LoVo (cell line): ENCODE results near the gene BLTP1.
"Not testable (repeated sequence)": the region's sequence is repeated elsewhere in the genome, so short reads cannot be mapped to it uniquely, and the experiment has no call there.

Experiments
- DNase-seq: peaks from one replicate; pipeline ENCODE4 v3.0.0-alpha.2; 2016; ENCODE audit warnings: low spot score

The BLTP1 gene, protein sequence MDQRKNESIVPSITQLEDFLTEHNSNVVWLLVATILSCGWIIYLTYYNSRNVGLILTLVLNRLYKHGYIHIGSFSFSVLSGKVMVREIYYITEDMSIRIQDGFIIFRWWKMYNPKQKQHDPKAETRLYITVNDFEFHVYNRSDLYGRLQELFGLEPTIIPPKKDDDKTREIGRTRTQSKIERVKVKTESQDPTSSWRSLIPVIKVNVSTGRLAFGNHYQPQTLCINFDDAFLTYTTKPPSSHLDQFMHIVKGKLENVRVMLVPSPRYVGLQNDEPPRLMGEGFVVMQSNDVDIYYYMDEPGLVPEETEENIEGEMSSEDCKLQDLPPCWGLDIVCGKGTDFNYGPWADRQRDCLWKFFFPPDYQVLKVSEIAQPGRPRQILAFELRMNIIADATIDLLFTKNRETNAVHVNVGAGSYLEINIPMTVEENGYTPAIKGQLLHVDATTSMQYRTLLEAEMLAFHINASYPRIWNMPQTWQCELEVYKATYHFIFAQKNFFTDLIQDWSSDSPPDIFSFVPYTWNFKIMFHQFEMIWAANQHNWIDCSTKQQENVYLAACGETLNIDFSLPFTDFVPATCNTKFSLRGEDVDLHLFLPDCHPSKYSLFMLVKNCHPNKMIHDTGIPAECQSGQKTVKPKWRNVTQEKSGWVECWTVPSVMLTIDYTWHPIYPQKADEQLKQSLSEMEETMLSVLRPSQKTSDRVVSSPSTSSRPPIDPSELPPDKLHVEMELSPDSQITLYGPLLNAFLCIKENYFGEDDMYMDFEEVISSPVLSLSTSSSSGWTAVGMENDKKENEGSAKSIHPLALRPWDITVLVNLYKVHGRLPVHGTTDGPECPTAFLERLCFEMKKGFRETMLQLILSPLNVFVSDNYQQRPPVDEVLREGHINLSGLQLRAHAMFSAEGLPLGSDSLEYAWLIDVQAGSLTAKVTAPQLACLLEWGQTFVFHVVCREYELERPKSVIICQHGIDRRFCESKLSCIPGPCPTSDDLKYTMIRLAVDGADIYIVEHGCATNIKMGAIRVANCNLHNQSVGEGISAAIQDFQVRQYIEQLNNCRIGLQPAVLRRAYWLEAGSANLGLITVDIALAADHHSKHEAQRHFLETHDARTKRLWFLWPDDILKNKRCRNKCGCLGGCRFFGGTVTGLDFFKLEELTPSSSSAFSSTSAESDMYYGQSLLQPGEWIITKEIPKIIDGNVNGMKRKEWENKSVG (N-terminal part only)

DNA sequence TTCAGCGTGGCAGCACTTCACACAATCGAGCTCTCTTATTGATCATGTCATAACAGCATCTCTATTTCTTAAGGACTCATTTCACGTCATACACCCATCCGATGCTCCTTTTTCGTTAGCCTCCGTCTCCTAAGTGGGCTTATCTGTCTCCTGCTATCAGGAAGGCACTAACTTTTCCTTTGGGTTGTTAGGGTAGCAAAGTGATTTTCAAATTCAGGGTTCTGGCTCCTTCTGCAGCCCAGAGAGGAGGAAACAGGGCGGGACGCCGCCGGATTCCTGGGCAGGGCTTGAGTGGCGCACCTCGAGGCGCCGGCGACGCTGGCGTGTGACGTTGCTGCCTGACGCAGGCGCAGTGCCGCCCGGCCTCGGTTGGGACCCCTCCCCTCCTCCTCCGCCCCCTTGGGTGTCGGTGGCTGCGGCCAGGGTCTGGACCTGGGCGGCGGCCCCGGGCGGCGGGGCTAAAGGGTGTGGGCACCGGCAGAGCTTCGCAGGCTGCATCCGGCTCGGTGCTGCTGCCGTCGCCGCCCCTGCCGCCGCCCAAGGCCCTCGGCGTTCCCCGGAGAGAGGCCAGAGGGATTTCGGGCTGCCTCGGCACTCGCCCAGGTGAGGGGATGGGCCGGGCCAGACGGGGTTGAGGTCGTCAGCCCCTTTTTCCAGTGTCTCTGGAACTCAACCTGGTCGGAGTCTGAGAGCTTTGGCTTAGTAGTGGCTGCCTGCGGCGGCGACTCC lies at the start of gene BLTP1:
Gene BLTP1 (plus strand): TSS at position 350 of the 729 bp plus-strand sequence. CDS start 18,317 bp downstream, outside the sequence.
- DNase-seq: peak; percentile 89

DNA sequence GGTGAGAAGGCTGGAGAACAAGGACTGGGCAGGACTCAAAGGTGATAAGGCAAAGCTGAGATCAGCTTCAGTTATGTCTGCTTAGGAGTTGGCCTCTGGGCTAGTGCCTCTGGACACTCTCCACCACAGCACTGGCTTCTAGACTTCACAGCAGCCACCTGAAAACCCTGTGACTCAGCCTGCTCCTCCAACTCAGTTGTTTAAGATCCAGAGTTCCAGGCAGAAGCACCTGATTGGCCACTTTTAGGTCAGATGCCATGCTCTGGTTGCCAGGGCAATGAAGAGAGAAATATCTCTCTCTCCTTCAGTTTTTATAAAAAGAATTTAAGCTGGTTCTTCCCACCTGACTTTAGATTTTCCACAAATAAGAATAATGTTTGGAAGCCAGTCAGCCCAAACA lies 47.9 kb upstream of the BLTP1 start:
- DNase-seq: no peak

DNA sequence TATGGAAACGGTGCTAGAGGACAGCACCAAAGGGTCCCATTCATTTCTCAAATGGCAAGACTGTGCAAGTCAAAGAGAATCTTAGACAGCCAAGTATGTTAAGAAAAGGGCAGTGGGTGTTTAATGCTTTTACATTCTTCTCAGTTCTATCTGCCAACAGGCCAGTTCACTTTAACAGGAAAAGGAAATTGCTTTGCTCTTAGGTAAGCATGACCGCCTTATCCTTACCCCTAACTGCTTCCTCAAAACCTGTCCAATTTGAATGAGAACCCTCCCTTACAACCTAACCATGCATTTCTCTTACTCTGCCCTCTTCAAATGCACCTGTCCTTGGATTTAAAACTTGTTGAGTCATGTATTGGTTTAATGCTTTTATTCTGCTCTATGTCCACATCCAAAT lies 44.5 kb upstream of the BLTP1 start:
- DNase-seq: no peak

DNA sequence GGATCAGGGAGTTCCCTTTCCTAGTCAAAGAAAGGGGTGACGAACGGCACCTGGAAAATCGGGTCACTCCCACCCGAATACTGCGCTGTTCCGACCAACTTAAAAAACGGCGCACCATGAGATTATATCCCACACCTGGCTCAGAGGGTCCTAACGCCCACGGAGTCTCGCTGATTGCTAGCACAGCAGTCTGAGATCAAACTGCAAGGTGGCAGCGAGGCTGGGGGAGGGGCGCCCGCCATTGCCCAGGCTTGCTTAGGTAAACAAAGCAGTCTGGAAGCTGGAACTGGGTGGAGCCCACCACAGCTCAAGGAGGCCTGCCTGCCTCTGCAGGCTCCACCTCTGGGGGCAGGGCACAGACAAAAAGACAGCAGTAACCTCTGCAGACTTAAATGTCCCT lies 41.8 kb upstream of the BLTP1 start:
- DNase-seq: not testable (repeated sequence)

DNA sequence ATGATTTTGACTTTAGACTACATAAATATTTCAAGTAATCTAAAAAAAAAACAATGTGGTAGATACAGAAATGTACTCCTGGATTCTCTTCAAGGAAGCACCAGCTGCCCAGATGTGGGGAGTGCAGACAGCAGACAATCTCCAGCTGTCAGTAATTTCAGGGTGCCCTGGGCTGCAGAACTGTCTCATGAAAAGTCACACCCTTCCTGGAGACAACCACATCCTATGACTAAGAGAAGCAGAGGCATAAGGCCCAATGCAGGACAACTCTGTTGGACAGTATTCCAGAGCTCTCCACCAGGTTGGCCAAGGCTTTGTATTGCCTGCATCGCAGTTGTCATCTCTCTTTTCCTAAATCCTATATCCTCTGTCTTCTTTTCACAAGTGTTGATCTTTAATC lies 34.4 kb upstream of the BLTP1 start:
- no peak for DNase-seq

DNA sequence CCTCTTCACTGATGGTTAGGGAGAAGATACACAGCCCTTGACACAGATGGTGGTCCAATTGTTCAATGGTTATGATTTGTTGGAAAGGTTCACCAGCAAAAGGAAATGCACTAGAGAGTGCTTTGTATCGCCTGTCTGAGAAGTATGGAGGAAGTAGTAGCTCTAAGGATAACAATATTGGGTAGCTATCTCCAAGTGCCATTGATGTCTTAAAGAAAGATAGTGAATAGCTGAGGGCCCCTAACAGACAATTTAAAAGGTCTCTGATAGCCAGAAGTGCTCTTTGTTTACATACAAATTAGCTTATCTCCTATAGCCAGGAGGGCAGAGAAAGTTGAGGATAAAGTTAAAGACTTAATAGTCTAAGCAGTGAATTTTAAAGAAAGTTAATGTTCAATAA lies 33.9 kb upstream of the BLTP1 start:
- no peak for DNase-seq

DNA sequence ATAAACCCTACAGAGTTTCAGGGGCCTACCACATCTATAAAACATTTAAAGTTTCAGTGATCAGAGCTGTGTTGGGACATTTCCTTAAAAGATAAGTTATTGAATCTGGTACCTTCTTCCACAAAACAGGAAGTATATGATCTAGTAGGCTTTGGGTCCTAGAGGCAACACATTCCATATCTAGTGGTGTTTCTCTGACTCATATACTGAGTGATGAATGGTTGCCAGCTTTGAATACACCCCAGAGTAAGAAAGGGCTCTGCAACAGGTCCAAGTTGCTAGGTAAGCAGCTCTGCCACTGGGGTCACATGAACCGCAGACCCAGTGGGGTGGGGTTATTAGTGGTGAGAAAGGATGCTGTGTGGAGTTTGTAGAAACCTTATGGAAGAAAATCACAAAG lies 32.4 kb upstream of the BLTP1 start:
- no peak for DNase-seq

DNA sequence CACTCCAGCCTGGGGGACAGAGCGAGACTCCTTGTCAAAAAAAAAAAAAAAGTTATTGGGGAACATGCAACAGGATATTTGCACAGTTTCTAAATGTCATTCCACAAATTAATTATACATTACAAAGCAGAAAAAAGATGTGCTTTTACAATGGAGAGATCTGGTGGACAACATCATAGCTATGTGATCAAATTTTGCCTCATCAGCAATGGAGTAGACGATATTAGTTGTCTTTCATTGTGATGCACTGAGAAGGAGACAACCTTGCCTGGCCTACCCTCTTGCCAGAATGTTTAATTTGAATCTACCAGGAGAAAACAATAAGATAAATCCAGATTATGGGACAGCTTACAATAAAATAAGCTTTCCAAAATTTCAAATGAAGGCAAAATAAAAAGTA lies 30.5 kb upstream of the BLTP1 start:
- no peak for DNase-seq

DNA sequence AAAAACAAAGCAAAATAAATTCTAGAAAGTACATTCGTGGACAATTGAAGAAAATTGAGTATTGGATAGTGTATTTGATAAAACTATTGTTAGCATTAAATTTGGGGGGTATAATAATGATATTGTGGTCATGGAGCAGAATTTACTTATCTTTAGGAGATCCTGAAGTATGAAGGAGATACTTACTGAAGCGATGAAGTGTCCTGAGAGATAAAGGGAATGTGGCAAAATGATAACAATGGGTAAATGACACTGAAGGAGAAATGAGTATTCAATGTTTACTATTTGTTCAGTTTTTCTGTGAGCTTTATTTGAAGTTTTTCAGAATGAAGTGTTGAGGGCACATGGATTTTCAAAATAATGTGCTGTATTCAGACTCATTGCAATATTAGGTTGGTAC lies 30.0 kb upstream of the BLTP1 start:
- no peak for DNase-seq

DNA sequence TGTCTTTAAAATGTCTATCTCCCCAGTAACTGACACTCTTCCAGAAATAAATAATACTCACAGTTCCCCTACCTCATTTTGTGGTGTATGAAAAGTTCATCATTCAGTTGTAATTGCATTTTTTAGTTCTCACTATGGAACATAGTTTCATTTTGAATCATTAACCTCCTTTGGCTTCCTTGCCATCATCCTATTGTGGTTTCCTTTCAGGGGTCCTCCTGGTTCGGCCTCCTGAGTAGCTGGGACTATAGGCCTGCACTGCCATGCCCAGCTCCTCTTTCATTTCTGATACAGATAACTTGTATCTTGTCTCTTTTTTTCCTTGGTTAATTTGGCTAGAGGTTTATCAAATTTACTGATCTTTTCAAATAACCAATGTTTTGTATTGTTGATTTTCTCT lies 23.1 kb upstream of the BLTP1 start:
- DNase-seq: no peak

DNA sequence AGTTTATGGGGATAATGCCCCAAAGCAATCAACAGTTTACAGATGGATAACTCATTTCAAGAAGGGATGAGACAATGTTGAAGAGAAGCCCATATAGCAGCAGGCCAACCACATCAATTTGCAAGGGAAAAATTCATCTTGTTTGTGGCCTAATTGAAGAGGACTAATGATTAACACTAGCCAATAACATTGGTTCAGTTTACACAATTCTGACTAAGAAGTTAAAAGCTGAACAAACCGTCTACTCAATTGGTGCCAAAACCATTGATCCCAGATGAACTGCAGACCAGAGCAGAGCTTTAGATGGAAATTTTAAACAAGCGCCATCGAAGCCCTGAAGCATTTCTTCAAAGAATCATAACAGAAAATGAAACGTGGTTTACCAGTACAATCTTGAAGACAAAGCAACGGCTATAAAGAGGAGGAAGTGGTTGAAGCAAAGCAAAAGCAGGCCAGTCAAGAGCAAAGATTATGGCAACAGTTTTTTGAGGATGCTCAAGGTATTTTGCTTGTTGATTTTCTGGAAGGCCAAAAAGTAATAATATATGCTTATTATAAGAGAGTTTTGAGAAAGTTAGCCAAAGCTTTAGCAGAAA lies 20.5 kb upstream of the BLTP1 start:
- DNase-seq: no peak

DNA sequence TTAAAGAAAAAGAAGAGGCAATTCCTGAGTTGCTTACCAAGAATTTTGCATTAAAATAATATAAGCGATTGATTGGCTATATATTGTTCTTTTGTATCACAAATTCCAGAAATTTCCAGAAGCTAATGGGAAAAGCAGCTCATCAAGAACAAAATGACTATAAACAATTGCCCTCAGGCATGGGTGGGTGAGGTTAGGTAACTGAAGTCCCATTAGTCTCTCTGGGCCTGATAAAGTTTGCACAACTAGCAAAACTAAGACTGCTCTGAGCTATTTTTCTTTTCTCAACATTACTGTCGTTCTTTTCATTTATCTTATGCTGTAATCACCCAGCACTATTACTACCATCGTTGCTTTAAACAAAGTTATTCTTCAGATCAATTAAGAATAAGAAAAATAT lies 19.2 kb upstream of the BLTP1 start:
- no peak for DNase-seq

DNA sequence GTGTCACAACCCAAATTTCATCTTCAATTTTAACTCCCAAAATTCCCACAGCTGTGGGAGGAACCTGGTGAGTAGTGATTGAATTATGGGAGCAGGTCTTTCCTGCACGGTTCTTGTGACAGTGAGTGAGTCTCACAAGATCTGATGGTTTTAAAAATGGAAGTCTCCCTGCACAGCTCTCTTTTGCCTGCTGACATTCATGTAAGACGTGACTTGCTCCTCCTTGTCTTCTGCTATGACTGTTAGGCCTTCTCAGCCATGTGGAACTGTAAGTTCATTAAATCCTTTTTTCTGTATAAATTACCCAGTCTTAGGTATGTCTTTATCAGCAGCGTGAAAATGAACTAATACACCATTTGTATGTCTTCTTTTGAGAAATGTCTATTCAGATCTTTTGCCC lies 13.0 kb upstream of the BLTP1 start:
- no peak for DNase-seq

DNA sequence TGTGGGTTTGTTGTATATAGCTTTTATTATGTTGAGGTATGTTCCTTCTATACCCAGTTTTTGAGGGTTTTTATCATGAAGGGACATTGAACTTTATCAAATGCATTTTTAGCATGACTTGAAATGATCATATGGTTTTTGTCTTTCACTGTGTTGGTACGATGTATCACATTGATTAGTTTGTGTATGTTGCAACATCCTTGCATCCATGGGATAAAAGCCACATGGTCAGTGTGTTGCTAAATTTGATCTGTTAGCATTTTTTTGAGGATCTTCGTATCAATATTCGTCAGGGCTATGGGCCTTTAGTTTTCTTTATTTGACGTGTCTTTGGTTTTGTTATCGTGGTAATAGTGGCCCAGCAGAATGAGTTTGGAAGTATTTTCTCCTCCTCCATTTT lies 11.3 kb upstream of the BLTP1 start:
- no peak for DNase-seq

DNA sequence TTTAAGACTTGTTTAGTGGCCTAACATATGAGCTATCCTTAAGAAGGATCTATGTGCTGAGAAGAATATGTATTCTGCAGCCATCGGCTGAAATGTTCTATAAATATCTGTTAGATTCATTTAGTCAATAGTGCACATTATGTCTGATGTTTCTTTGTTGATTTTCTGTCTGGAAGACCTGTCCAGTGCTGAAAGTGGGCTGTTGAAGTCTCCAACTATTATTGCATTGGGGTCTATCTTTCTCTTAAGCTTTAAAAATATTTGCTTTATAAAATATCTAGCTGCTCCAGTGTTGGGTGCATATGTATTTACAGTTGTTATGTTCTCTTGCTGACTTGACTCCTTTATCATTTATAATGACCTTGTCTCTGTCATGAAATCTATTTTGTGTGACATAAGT lies 9.4 kb upstream of the BLTP1 start:
- DNase-seq: no peak

DNA sequence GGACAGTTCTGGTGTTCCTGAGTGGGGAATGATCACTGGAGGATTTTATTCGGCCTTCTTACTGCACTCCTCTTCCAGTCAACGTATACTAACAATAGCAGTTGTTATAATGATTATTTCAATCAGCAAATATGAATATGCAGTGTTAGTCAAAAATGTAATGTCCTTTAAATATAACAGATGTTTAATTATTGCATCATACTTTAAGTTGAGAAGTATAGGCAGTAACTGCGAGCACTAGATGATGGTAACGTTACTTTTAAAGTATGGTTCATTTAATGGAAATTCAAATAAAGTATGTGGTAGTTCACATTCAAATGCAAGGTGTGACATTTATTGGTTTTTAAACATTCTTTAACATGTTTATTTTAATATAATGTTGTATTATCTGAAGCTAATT lies 5.5 kb upstream of the BLTP1 start:
- DNase-seq: no peak

DNA sequence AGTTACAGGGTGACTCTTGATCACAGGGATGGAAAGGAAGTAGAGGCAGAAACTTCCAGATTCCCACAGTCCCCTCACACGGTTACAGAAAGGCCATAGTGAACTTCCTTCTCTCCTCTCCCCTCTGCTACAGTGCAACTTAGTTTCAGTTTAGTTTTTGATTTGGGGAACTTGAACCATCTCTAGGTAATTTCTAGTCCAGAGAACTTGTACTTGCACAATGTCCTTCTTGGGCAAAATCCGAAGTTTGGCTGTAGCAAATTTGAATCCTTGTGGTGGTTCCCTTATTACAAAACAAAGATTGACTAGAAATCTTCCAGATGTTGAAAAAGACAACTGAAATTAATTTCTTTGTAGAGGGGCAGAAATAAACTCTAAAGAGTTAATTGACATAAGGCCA lies 1.2 kb upstream of the BLTP1 start:
- DNase-seq: no peak

DNA sequence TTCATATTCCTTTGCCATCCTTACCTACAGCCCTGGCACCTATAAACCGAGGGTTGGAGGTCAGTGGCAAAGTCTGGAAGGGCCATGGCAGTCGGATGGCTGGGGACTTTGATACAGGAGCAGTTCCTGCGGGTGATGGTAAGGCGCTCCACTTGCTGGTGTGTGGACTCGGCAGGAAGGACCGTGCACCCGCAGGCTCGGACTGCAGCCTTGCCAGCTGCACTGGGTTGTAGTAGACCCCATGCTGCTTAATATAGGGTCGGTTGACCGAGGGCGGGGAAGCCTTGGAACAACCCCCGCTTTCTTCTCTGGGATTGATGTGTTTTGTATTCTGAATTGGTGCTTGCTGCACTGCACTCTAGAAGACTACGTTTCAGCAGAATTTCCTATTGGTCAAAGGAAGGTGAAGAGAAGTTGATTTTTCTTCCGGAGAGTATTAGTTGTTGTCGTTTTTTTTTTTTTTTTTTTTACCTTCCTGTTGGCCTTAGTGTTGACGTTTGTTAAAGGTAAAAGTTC lies 638 bp downstream of the BLTP1 start:
- peak; percentile 42 for DNase-seq

DNA sequence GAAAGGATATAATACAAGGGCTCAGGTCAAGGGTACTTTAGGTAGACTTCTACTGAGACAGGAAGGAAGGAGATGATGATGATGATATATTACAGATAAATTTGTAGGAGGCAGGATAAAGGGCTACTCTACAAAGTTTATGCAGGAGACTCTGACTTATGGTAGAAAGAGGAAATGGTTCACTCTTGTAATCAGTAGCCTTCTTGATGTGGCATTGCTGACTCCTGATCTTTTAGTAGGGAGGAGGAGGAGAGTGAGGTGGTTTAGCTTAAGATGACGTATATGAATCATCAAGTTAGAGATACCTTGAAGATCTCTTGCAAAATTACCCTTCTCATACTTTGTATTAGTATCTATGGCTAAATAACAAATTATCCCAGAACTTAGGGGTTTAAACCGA lies 4.7 kb downstream of the BLTP1 start:
- no peak for DNase-seq

DNA sequence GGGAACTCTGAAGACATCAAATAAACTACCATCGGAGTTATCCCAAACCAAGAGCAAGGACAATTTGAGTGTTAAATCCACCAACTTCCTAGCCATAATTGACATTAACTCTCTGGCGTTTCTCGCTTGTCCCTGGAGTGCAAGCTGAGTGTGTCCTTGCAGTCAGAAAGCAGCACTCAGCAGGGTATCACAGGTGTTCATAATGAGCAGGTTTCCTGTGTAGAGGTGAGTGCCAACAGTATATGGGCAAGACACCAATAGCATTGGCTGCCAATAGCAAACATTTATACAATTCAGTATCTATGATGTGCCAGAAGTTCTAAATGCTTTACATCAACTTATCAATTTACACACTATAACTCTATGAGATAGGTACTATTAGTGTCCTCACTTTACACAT lies 11.2 kb downstream of the BLTP1 start:
- DNase-seq: no peak

DNA sequence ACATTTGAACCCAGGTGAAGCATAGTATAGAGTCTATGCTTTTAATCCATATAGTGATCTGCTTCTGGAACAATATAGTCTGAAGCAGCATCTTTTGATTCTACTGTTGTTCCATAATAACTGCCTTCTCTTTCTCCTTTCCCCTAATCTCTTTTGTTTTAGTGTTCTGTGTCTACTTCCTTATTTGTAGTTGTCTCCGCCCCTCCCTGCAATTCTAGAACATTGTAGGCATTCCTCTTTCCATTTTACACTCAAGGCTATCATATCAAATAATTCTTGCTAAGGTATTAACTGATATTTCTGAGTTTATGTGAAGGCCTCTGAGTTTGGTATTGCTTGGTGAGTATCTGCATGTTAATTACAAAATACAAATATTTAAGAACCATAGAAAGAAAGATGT lies 11.6 kb downstream of the BLTP1 start:
- DNase-seq: no peak
